Left colon (tissue), 2 donors: ENCODE measurements around the gene DES. TPM values are rescaled to one million over a fixed set of nuclear protein-coding genes. Genes with fewer than 3 reads are reported as not detected.
"Not testable (repeated sequence)": the region's sequence is repeated elsewhere in the genome, so short reads cannot be mapped to it uniquely, and the experiment has no call there.

Experiments used
- ATAC-seq: fragments of 200-7000 bp; cut with Tn5 transposase; one replicate; pipeline ENCODE4 v1.9.1; 2020; ENCODE audit warnings: mild to moderate bottlenecking, moderate library complexity
- DNase-seq, 2 donors: peaks; one replicate each; pipeline ENCODE4 v3.0.0-alpha.2; 2020
- intact Hi-C, 2 donors: fragments of 100-400 bp; cut with DNase I in 1 of 2; cut with micrococcal nuclease in 1 of 2; formaldehyde crosslinking; loops; one replicate each; pipeline versions ENCODE4 v1.11.2 to v1.14.0; 2022; cut with DNase I, micrococcal nuclease
- long read RNA-seq: library from polyadenylated mRNA; unstranded; transcript quantifications from one replicate; pipeline ENCODE4 v2.0.0, GENCODE V29; 2021
- total RNA-seq, 2 donors: library from RNA; stranded (reverse); fragmentation: NEBNext Ultra II Directional; extraction: Animal tissue kit (Norgen Biotek cat#: 25700); gene quantifications; one replicate each; pipeline ENCODE4 v1.2.1, GENCODE V29; 2021
- donor health status: DM: no; HTN: no; CAD: no.
- donor health status: DM: yes; HTN: yes; CAD: no.

DES gene
- 100 to 1,000 TPM in 1 of 2 donors, 10 to 100 TPM in 1; 18.5 to 706 TPM for total RNA-seq
- long read RNA-seq, transcript DES-201 (9 exons, 2,248 nt) = major isoform, 15 of 22 reads
- long read RNA-seq, partial matches to known transcripts = 6 of 22 reads
- long read RNA-seq, other reads (novel, unspliced or antisense) = 1 of 22 reads

- ATAC-seq (peak; percentile 49), DNase-seq (peak in 1 of 2 donors; percentile 74)
- intact Hi-C loops = no loop called here
Measured at GRCh38 chr2:219418155-219419011, at the start of gene DES. TSS of gene DES (plus strand) at chr2:219418377. CDS start at chr2:219418463, 86 bp downstream.

- intact Hi-C loops = no loop called here
- ATAC-seq (no peak), DNase-seq (no peak)
Measured at GRCh38 chr2:219368690-219369191, 49.4 kb upstream of the DES start.

- DNase-seq (peak; percentile 36 to 52), ATAC-seq (peak; percentile 75)
- intact Hi-C loops = no loop called here
Measured at GRCh38 chr2:219369447-219369861, 48.7 kb upstream of the DES start.

- ATAC-seq (no peak), DNase-seq (no peak)
- intact Hi-C loops = no loop called here
Measured at GRCh38 chr2:219378163-219378851, 39.9 kb upstream of the DES start.

- DNase-seq (no peak), ATAC-seq (no peak)
- intact Hi-C loops = no loop called here
Measured at GRCh38 chr2:219380926-219381325, 37.3 kb upstream of the DES start.

- no peak for DNase-seq
- no peak for ATAC-seq
- intact Hi-C loops = no loop called here
Measured at GRCh38 chr2:219381448-219381847, 36.7 kb upstream of the DES start.

GRCh38 chr2:219384083-219384713 lies 34.0 kb upstream of the DES start:
- no peak for ATAC-seq
- DNase-seq = no peak
- intact Hi-C loops = no loop called here

GRCh38 chr2:219384859-219385258 lies 33.3 kb upstream of the DES start:
- DNase-seq = no peak
- no peak for ATAC-seq
- intact Hi-C loops = no loop called here

GRCh38 chr2:219385958-219386520 lies 32.1 kb upstream of the DES start:
- DNase-seq = no peak
- intact Hi-C loops = no loop called here
- ATAC-seq = no peak

- DNase-seq = no peak
- no peak for ATAC-seq
- intact Hi-C loops = no loop called here
Measured at GRCh38 chr2:219386532-219387280, 31.5 kb upstream of the DES start.

- DNase-seq = peak; percentile 90 to 95
- peak; percentile 69 for ATAC-seq
- intact Hi-C loops = no loop called here
Measured at GRCh38 chr2:219387306-219388120, 30.7 kb upstream of the DES start, which contains the start of gene DNPEP. TSS of gene DNPEP (minus strand) at chr2:219387912. CDS start at chr2:219387794, 118 bp downstream.

GRCh38 chr2:219388121-219388906 lies 29.9 kb upstream of the DES start:
- ATAC-seq (peak; percentile 75), DNase-seq (peak; percentile 99)
- intact Hi-C loops = no loop called here

GRCh38 chr2:219388907-219389156 lies 29.3 kb upstream of the DES start:
- intact Hi-C loops = no loop called here
- no peak for DNase-seq
- ATAC-seq = no peak

- DNase-seq = no peak
- intact Hi-C loops = no loop called here
Measured at GRCh38 chr2:219392754-219393153, 25.4 kb upstream of the DES start.

GRCh38 chr2:219395056-219395455 lies 23.1 kb upstream of the DES start:
- intact Hi-C loops, DNase-seq, ATAC-seq: not testable (repeated sequence)

More at GRCh38 chr2:219392754-219393153, 25.4 kb upstream of the DES start:
- no peak for ATAC-seq

GRCh38 chr2:219395609-219396008 lies 22.6 kb upstream of the DES start:
- intact Hi-C loops = no loop called here
- DNase-seq (no peak), ATAC-seq (no peak)
